ENCODE results near the gene CYTH1.

GRCh38 chr17:78683408-78683961, 98.6 kb downstream of the CYTH1 start:
- TF ChIP-seq CTCF (IDR thresholded peaks at IDR 0.05) (no peak), POLR2AphosphoS5 (IDR thresholded peaks at IDR 0.05; ENCODE audit: insufficient read depth in 1 of 2, low read depth in 1 of 2) (no peak)

All from vagina (tissue), 2 donors.